IMR-90 (cell line): ENCODE results near the gene TANGO2.

Source experiments
- CHD1 ChIP-seq: IDR thresholded peaks from 2 replicates; pipeline ENCODE4 v1.6.1; 2012; ENCODE audit warnings: low read depth, low read length, improper control_type of control experiment
- POLR2A ChIP-seq: IDR thresholded peaks from 2 replicates; pipeline ENCODE4 v1.6.1; 2012; ENCODE audit warnings: mild to moderate bottlenecking, low read depth, low read length
- SMC3 ChIP-seq: fragments of 150-350 bp; IDR thresholded peaks from 2 replicates; pipeline ENCODE4 v1.6.1; 2016; ENCODE audit warnings: low read depth, mild to moderate bottlenecking, antibody characterized with exemption, low read length, moderate library complexity
- TF ChIP-seq, protein P1 (sequence below): conservative IDR thresholded peaks from 2 replicates; pipeline ENCODE4 v1.5.1; 2012; ENCODE audit warnings: mild to moderate bottlenecking, low read depth, low read length, improper control_type of control experiment
- TF ChIP-seq, protein P2 (sequence below): fragments of 150-350 bp; IDR thresholded peaks from 2 replicates; pipeline ENCODE4 v1.6.1; 2017; ENCODE audit warnings: mild to moderate bottlenecking, antibody characterized with exemption, low read length, low read depth

GRCh38 chr22:20094197-20094807 is 73.4 kb downstream of the TANGO2 start:
- TF ChIP-seq, protein P1, sequence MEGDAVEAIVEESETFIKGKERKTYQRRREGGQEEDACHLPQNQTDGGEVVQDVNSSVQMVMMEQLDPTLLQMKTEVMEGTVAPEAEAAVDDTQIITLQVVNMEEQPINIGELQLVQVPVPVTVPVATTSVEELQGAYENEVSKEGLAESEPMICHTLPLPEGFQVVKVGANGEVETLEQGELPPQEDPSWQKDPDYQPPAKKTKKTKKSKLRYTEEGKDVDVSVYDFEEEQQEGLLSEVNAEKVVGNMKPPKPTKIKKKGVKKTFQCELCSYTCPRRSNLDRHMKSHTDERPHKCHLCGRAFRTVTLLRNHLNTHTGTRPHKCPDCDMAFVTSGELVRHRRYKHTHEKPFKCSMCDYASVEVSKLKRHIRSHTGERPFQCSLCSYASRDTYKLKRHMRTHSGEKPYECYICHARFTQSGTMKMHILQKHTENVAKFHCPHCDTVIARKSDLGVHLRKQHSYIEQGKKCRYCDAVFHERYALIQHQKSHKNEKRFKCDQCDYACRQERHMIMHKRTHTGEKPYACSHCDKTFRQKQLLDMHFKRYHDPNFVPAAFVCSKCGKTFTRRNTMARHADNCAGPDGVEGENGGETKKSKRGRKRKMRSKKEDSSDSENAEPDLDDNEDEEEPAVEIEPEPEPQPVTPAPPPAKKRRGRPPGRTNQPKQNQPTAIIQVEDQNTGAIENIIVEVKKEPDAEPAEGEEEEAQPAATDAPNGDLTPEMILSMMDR = no peak
- TF ChIP-seq CHD1 (no peak), POLR2A (no peak), SMC3 (no peak)
- TF ChIP-seq, protein P2, sequence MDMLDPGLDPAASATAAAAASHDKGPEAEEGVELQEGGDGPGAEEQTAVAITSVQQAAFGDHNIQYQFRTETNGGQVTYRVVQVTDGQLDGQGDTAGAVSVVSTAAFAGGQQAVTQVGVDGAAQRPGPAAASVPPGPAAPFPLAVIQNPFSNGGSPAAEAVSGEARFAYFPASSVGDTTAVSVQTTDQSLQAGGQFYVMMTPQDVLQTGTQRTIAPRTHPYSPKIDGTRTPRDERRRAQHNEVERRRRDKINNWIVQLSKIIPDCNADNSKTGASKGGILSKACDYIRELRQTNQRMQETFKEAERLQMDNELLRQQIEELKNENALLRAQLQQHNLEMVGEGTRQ = no peak
